Measurements from ENCODE around the gene ARHGAP4.

The ARHGAP4 gene

GRCh38 chrX:153927672-153927921 lies 1.5 kb upstream of the ARHGAP4 start:
- no peak for DNase-seq (ENCODE audit: low read depth, low spot score)

DNA sequence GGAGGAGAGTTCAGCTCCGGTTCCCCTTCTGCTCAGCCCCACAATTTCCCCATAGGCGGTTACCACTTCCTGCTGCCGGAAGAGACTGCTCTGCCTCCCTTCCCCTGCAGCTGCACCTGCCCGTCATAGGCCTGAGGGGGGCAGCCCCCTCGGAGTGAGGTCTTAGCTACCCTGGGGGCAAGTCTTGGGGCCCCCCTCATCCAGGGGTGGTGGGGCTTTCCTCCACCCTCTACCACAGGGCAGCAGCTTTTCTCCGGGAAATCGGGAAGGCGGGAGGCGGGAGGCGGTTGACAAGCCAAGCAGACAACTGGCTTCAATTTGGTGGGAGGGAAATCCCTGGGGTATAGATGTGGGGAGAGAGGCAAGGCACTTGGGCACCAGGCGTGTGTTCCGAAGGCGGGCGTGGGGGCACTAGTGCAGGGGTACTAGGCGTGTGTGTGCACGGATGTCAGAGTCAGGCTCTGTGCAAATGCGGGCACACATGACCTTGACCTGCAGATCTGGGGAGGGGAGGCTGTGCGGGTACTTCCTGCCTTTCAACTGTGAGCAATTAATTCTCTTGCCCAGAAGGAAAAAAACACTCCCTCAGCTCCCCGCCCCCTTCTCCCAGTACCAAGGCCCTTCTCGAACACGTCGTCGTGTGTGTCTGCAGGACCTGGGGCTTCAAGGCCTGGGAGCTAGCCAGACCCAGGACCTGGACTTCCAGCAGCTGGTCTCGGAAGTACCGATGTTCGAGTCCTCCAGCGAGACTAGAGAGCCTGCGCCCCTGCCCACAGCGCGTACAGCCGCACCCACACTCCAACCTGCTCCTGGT lies 1.0 kb upstream of the ARHGAP4 start:
- no peak for DNase-seq (ENCODE audit: low read depth, low spot score)

- DNase-seq (ENCODE audit: low read depth, low spot score): no peak
These were observed 441 bp upstream of the ARHGAP4 start for GRCh38 chrX:153926552-153926857.

DNA sequence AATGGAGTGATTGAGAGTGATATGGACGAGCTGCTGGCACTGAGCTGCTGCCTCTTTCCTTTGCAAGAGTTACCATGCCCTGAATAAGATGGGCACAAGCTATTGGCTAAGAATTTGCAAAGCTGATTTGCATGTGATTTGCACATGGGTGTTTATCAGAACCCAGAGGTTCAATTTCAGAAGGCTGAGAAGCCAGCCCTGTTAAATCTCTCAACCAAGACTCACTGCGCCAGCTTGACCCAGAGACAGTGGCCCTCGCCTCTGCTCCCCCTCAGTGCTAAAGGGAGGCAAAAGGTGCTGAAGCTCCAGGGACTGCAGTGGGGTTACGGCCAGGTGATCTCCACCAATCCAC lies 701 bp downstream of the ARHGAP4 start:
- no peak for DNase-seq (ENCODE audit: low read depth, low spot score)

DNA sequence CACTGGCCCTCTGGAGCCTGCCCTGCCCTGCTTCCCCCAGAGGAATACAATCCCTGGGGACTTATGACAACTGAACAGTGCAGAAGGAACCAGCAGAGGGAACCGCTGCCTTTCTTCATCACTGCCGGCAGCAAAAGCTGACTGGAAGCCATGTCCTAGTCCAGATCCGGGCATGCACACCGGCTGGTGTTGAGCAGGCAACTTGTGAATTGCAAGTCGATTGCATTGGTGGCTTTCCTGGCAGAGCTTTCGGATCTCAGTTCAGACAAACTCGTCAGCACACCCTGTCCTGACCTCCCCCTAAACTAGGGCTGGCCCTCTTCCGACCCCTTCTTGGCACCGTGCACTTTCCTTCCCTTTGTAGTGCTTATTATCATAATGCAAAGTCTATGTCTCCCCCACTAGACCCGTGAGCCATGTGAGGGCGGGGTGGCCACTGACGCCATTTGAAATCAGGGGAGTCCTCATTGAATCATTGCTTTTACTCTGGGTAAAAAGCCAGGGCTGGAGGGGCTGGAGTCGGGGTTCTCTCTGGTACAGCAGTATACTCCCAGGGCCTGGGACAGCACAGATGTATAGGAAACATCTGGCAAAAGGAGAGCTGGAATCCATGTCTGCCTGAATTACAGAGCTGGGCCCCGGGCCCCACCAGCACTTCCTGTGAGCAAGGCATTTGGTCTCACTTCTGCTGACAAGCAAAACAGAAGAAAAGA lies 1.8 kb downstream of the ARHGAP4 start:
- DNase-seq (ENCODE audit: low read depth, low spot score): no peak

- DNase-seq (ENCODE audit: low read depth, low spot score): no peak
These were observed 2.9 kb downstream of the ARHGAP4 start for GRCh38 chrX:153922932-153923857.

DNA sequence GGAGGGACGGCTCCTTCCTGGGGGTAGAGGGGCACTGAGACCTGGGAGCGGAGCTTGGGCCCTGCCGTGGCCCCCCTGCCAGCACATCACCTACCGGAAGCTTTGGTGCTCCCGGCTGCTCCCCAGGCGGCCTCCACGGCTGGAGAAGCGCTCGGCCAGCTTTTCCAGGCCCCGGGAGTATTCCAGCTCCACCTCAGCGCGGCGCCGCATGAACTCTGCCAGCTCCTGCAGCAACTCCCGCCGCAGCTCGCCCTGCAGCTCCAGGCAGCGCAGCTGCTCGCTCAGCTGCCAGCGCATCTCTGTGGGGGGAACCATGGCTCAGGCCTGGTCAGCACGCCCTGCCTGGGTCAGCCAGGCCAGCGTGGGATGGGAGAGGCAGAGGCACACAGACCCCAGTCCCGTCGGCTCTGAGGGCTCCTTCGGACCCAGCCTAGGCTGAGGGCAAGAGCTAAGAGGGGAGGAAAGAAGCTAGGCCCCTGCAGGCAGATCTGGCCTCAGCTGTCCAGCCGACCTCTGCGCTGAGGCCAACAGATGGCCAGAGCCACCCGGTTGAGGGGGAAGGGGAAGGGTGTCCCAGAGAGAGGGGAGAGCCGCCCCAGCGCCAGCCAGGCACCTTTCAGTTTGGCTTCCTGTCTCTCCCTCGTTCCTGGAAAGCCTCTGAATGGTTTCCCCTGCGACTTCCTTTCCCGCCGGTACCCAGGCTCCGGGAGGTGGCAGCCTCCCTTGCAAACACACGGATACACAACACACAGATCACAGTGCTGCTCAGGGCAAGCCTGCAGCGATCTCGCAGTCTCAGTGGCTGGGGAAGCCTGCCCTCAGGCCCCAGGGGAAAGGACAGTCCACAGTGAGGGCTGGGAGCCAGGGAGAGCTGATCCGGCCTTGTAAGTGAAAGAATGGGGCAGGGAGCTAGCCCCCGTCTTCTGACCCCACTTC lies 4.3 kb downstream of the ARHGAP4 start:
- no peak for DNase-seq (ENCODE audit: low read depth, low spot score)

- DNase-seq (ENCODE audit: low read depth, low spot score): no peak
These were observed 5.0 kb downstream of the ARHGAP4 start for GRCh38 chrX:153921070-153921469.

GRCh38 chrX:153920546-153920945 lies 5.5 kb downstream of the ARHGAP4 start:
- DNase-seq (ENCODE audit: low read depth, low spot score): no peak

DNA sequence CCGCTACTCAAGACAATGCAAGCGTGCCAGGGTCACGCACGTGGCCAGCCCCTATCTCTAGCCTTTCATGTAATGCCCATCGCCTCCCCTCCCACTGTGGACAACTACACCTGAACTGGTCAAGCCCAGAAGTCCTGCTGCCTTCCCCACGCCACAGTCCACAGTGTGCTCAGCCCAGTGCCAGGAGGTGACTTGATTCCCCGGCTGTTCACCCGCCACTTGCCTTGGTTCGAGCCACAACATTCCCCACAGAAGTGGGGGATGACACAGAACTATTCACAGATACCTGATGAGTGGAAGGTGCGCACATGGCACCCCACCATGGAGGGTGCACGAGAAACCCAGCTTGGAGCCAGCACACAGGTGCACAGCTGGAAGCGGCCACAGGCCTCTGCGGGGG lies 6.8 kb downstream of the ARHGAP4 start:
- no peak for DNase-seq (ENCODE audit: low read depth, low spot score)

- DNase-seq (ENCODE audit: low read depth, low spot score): no peak
These were observed 8.2 kb downstream of the ARHGAP4 start for GRCh38 chrX:153917869-153918268.

DNA sequence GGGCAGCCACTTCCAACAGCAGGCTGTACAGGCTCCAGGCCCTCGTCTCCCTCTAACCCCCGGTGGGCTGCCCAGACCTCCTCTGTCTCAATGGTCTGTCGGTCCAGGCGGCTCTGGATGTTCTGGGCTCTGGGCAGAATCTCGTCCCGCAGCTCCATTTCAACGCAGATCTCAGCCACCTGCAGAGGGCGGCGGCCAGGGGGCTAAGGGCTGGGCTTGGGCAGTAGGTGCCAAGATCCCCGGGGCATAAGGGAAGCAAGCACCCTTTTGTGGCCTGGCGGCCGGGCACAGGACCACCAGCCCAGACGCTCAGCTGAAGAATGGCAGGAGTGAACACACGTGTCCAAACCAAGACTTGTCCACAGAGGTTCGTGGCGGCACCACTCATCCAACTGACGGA lies 12.4 kb downstream of the ARHGAP4 start:
- no peak for DNase-seq (ENCODE audit: low read depth, low spot score)

DNA sequence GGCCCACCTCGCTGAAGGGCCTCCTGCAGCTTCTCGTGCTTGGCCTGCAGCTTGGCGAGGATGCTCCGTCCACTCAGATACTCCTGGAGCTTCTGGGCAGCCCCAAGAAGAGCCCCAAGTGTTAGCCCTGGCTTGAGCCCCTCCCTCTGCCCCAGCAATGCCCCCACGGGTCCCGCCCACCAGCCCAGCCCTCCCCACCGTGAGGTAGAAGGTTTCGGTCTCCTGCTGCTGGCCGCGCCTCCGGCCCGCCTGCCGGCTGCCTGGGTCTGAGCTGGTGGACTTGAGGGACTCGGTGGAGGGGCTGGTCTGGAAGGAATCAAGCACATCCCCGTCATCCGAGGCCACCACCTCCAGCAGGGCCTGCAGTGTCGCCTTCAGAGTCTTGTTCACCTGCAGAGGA lies 12.9 kb downstream of the ARHGAP4 start:
- DNase-seq (ENCODE audit: low read depth, low spot score): no peak

GRCh38 chrX:153911798-153912197 lies 14.3 kb downstream of the ARHGAP4 start:
- DNase-seq (ENCODE audit: low read depth, low spot score): no peak

DNA sequence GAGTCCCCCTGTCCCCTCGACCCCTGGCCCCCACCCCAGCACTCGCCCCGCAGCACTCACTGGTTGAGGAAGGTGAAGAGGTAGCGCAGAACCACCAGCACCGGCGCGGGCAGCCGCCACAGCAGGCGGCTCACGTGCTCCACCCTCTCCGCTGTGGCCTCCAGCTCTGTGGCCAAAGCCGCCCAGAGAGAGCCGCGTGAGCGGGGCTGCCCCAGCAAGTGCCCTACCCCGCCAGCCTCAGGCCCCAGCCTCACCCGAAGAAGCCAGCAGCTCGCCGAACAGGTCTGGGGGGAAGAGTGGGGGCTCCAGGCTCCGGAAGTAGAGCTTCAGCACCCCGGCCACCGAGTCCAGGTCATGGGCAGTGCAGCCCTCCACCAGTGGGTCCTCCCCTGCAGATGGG lies 15.6 kb downstream of the ARHGAP4 start:
- no peak for DNase-seq (ENCODE audit: low read depth, low spot score)

DNA sequence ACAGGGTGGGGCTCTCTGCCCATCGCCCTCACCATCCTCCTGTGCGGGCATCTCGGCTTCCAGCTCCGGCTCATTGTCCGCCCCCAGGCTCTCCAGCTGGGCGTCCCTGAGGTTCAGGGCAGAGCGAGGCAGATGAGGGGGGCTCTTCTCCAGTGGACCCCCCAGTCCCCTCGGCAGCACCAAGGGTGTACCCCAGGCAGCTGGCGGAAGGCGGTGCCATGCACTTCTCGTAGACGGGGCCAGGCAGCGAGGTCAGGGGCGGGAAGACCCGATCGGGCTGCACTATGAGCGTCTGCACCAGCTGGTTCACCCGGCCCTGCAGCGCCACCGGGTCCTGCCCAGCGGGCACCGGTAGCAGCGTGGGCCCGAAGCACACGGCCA lies 16.1 kb downstream of the ARHGAP4 start:
- DNase-seq (ENCODE audit: low read depth, low spot score): no peak

- DNase-seq (ENCODE audit: low read depth, low spot score): no peak
These were observed 16.8 kb downstream of the ARHGAP4 start for GRCh38 chrX:153909024-153909979.

DNA sequence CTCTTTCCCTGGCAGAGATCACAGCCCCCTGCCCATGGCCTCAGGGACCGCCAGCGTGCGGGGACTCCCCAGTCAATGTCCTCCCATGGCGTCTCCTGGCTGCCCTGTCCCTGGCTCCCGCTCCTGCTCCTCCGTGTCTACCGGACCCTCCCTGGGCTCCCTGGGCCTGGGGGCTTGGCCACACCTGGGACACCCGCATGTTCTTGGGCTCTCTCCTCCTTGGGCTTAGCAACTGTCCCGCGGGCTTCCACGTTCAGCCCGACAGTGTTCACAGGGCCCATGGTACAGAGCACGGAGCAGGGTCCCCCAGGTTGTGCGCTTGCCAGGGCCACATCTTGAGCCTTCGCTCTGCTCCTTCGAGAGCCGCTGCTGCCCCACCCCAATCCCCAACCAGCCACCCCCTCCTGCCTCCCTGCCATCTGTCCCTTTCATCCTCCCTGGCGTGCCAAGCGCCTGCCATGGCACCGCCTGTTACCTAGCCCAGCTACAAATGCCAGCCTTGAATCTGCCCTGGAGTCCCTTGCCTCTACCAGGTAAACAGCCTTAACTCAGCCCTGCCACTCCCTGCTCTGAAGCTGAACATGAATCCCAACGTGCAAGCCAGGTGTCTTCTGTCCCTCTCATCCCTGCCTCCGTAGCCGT lies 17.7 kb downstream of the ARHGAP4 start:
- no peak for DNase-seq (ENCODE audit: low read depth, low spot score)

DNA sequence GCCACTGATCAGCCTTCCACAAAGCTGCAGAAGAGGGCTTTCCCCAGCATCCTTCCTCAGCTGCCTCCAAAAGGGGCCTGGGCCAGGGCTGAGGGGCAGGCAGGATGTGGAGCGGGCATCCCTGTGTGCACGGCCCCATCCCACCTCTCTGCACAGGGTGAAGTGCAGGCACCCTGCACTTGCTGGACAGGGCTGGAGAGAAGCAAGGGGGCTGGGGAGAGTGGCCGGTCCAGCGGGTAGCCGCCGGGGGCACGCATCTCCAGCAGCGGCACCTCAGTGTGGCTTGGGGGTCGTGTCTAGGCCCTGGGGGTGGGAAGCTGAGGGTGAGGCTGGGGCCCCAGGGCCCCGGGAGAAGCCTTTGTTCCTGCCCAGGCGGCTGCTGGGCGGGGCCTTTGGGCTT lies 18.6 kb downstream of the ARHGAP4 start:
- no peak for DNase-seq (ENCODE audit: low read depth, low spot score)

Data from activated naive CD8-positive, alpha-beta T cell treated with anti-CD3 and anti-CD28 coated beads, Interleukin-2, amount 50 U/mL, for 16 hours (primary cell).